Ishikawa (cell line): Measurements from ENCODE around the gene ETHE1.

Source experiments
- CEBPB ChIP-seq: IDR thresholded peaks from 2 replicates; pipeline ENCODE4 v1.6.1; 2012
- CREB1 ChIP-seq: IDR thresholded peaks from 2 replicates; pipeline ENCODE4 v1.6.1; 2012; ENCODE audit warnings: low read depth
- EGR1 ChIP-seq: IDR thresholded peaks from 2 replicates; pipeline ENCODE4 v1.6.1; 2012
- EP300 ChIP-seq: IDR thresholded peaks from 2 replicates; pipeline ENCODE4 v1.6.1; 2012; ENCODE audit warnings: borderline replicate concordance
- FOXM1 ChIP-seq: IDR thresholded peaks from 2 replicates; pipeline ENCODE4 v1.6.1; 2012; ENCODE audit warnings: low read depth, borderline replicate concordance
- NFIC ChIP-seq: IDR thresholded peaks from 2 replicates; pipeline ENCODE4 v1.6.1; 2012
- RAD21 ChIP-seq: IDR thresholded peaks from 2 replicates; pipeline ENCODE4 v1.6.1; 2012; ENCODE audit warnings: low read depth
- REST ChIP-seq: IDR thresholded peaks from 2 replicates; pipeline ENCODE4 v1.6.1; 2012; ENCODE audit warnings: low read depth, mild to moderate bottlenecking
- TAF1 ChIP-seq: IDR thresholded peaks from 2 replicates; pipeline ENCODE4 v1.6.1; 2012; ENCODE audit warnings: low read depth, mild to moderate bottlenecking
- TCF12 ChIP-seq: IDR thresholded peaks from 2 replicates; pipeline ENCODE4 v1.6.1; 2012; ENCODE audit warnings: low read depth
- TEAD4 ChIP-seq: IDR thresholded peaks from 2 replicates; pipeline ENCODE4 v1.6.1; 2012
- YY1 ChIP-seq: IDR thresholded peaks from 2 replicates; pipeline ENCODE4 v1.6.1; 2012; ENCODE audit warnings: low read depth
- ZBTB7A ChIP-seq: IDR thresholded peaks from 2 replicates; pipeline ENCODE4 v1.6.1; 2012; ENCODE audit warnings: low read depth
- TF ChIP-seq, protein P1 (sequence below): IDR thresholded peaks from 2 replicates; pipeline ENCODE4 v1.6.1; 2012
- TF ChIP-seq, protein P2 (sequence below): IDR thresholded peaks from 2 replicates; pipeline ENCODE4 v1.6.1; 2012

Gene ETHE1

DNA sequence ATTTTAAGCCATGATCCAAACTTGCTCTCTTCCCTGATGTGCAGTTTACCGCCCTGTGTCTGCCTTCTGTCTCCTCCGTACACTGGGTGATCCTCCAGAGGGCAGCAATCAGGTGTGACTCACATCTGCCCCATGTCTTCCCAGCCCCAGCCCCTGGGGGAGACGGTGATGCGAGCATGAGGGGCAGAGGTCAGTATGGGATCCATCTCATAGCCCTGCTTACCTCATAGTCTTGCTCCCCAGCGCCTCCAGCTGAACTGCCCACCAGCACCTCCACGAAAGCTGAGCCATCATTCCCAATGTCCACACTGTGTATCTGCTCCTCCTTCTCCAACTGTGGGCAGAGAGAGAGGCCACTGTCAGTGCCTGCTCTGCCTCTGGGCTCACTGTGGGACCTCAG, 33.7 kb upstream of the ETHE1 start:
- no peak for TF ChIP-seq FOXM1
- no peak for TF ChIP-seq TEAD4
- TF ChIP-seq NFIC, result no peak
- TF ChIP-seq TCF12, result no peak
- TF ChIP-seq CEBPB, result no peak
- no peak for TF ChIP-seq CREB1
- TF ChIP-seq, protein P1, sequence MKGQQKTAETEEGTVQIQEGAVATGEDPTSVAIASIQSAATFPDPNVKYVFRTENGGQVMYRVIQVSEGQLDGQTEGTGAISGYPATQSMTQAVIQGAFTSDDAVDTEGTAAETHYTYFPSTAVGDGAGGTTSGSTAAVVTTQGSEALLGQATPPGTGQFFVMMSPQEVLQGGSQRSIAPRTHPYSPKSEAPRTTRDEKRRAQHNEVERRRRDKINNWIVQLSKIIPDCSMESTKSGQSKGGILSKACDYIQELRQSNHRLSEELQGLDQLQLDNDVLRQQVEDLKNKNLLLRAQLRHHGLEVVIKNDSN, result no peak
- no peak for TF ChIP-seq EGR1
- TF ChIP-seq, protein P2, sequence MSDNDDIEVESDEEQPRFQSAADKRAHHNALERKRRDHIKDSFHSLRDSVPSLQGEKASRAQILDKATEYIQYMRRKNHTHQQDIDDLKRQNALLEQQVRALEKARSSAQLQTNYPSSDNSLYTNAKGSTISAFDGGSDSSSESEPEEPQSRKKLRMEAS, result no peak
- no peak for TF ChIP-seq REST
- TF ChIP-seq ZBTB7A, result no peak
- TF ChIP-seq TAF1, result no peak
- no peak for TF ChIP-seq RAD21
- no peak for TF ChIP-seq EP300
- TF ChIP-seq YY1, result no peak

- TF ChIP-seq, protein P1, result no peak
- TF ChIP-seq TAF1, result no peak
- peak; percentile 67 for TF ChIP-seq RAD21
Measured at GRCh38 chr19:43555185-43555770, 28.3 kb upstream of the ETHE1 start.

DNA sequence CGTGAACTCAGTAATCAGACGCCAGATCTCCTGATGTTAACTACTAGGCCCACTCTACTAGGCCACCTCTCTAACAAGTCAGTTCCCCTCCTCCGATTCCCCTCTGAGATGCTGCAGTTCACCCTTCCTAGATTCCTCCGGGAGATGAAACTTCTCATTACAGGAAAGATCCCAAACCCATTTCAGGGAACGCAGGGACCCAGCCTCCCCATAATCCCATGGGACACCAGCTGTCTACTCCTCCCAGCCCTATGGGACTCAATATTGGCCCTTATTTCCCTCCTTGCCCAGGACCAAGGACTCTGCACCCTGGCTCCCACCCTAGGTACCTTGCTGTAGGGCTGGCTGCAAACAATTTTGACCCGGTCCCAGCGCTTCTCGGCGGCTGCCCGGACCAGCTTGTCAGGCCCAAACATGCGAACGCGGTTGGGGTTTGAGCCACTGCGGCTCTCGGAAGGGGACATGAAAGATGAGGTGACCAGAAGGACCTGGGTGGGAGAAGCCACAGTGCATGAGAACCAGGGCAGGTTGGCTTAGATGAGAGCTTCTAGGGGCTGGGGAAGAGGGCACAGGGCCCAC, 27.4 kb upstream of the ETHE1 start:
- TF ChIP-seq REST (no peak), EP300 (no peak), RAD21 (no peak), TAF1 (no peak), TCF12 (no peak), CREB1 (no peak), CEBPB (no peak), FOXM1 (no peak), NFIC (no peak), ZBTB7A (no peak), YY1 (no peak), TEAD4 (no peak), EGR1 (no peak)
- TF ChIP-seq, protein P1, result no peak
- TF ChIP-seq, protein P2, result no peak

- TF ChIP-seq CEBPB (no peak), TAF1 (no peak), EP300 (no peak), FOXM1 (no peak), YY1 (no peak), CREB1 (no peak), REST (no peak), EGR1 (no peak), TEAD4 (no peak), TCF12 (no peak), RAD21 (no peak), NFIC (no peak), ZBTB7A (no peak)
- TF ChIP-seq, protein P1, result no peak
- TF ChIP-seq, protein P2, result no peak
Measured at GRCh38 chr19:43553656-43554055, 26.7 kb upstream of the ETHE1 start.
